K562 (cell line): Measurements from ENCODE around the gene TRIP10. TPM values are rescaled to one million over a fixed set of nuclear protein-coding genes. Genes with fewer than 3 reads are reported as not detected.

Experiments used
- ARID1B ChIP-seq: fragments of 450-650 bp; IDR thresholded peaks from 2 replicates; pipeline ENCODE4 v1.6.1; 2016; ENCODE audit warnings: antibody characterized with exemption, mild to moderate bottlenecking, inconsistent platforms
- ATF2 ChIP-seq: sonication (generic); formaldehyde crosslinking; IDR thresholded peaks from 2 replicates; pipeline ENCODE4 v1.8.1; 2022; ENCODE audit warnings: missing genetic modification reagents
- DEAF1 ChIP-seq: fragments of 450-650 bp; formaldehyde crosslinking; IDR thresholded peaks from 2 replicates; pipeline ENCODE4 v1.4.0; 2020; ENCODE audit warnings: mild to moderate bottlenecking, moderate library complexity
- ELF4 ChIP-seq: fragments of 450-650 bp; formaldehyde crosslinking; IDR thresholded peaks from 2 replicates; pipeline ENCODE4 v1.4.0; 2022; ENCODE audit warnings: missing genetic modification characterization
- ERF ChIP-seq: fragments of 450-650 bp; formaldehyde crosslinking; IDR thresholded peaks from 2 replicates; pipeline ENCODE4 v1.4.0; 2020; ENCODE audit warnings: mild to moderate bottlenecking, mixed read lengths
- FIP1L1 ChIP-seq: fragments of 200-400 bp; formaldehyde crosslinking; IDR thresholded peaks from 2 replicates; pipeline ENCODE4 v1.6.1; 2018; ENCODE audit warnings: mild to moderate bottlenecking, low read depth, low read length; ENCODE audit not compliant: poor library complexity, severe bottlenecking
- FOXM1 ChIP-seq, 2 experiments: fragments of 450-650 bp in 1 of 2; sonication (generic) in 1 of 2; formaldehyde crosslinking in 1 of 2; IDR thresholded peaks; 2 replicates each; pipeline versions ENCODE4 v1.6.1 to v1.9.0; 2017 to 2022; ENCODE audit warnings: low read depth in 2 of 2, mild to moderate bottlenecking in 2 of 2, missing genetic modification reagents in 1 of 2, moderate library complexity in 1 of 2
- FOXP4 ChIP-seq: sonication (generic); formaldehyde crosslinking; IDR thresholded peaks from 2 replicates; pipeline ENCODE4 v1.8.0; 2022; ENCODE audit warnings: mild to moderate bottlenecking, missing genetic modification reagents, borderline replicate concordance
- GTF2F1 ChIP-seq: IDR thresholded peaks from 2 replicates; pipeline ENCODE4 v1.6.1; 2011; ENCODE audit warnings: low read depth, low read length, improper control_type of control experiment
- KLF13 ChIP-seq: fragments of 450-650 bp; IDR thresholded peaks from 2 replicates; pipeline ENCODE4 v1.6.1; 2016; ENCODE audit warnings: missing genetic modification characterization, low read depth, mild to moderate bottlenecking, missing compliant biosample characterization, moderate library complexity, borderline replicate concordance
- MIER1 ChIP-seq: fragments of 450-650 bp; IDR thresholded peaks from 2 replicates; pipeline ENCODE4 v1.6.1; 2016; ENCODE audit warnings: antibody characterized with exemption, mild to moderate bottlenecking, low read depth
- NCOA6 ChIP-seq: fragments of 450-650 bp; IDR thresholded peaks from 2 replicates; pipeline ENCODE4 v1.6.1; 2017; ENCODE audit warnings: mild to moderate bottlenecking
- NUFIP1 ChIP-seq: fragments of 450-650 bp; IDR thresholded peaks from 2 replicates; pipeline ENCODE4 v1.6.1; 2018; ENCODE audit not compliant: partially characterized antibody
- POLR2A ChIP-seq: fragments of 450-650 bp; conservative IDR thresholded peaks from 2 replicates; pipeline ENCODE4 v1.6.1; 2016
- RFX5 ChIP-seq: IDR thresholded peaks from 2 replicates; pipeline ENCODE4 v1.6.1; 2011; ENCODE audit warnings: low read depth, mild to moderate bottlenecking, improper control_type of control experiment, low read length
- SIN3A ChIP-seq, 2 experiments: fragments of 150-350 bp in 1 of 2; IDR thresholded peaks; 2 replicates each; pipeline ENCODE4 v1.6.1; 2011 to 2016; ENCODE audit warnings: borderline replicate concordance in 2 of 2, low read depth in 2 of 2, low read length in 2 of 2, mild to moderate bottlenecking in 2 of 2, moderate library complexity in 2 of 2; ENCODE audit not compliant: control insufficient read depth in 1 of 2
- SREBF1 ChIP-seq: fragments of 150-350 bp; IDR thresholded peaks from 2 replicates; pipeline ENCODE4 v1.6.1; 2014; ENCODE audit warnings: antibody characterized with exemption, low read depth, low read length, borderline replicate concordance
- TCF3 ChIP-seq: sonication (generic); formaldehyde crosslinking; IDR thresholded peaks from 2 replicates; pipeline ENCODE4 v1.4.0; 2020; ENCODE audit warnings: mild to moderate bottlenecking, missing genetic modification reagents
- ZNF12 ChIP-seq: sonication (generic); formaldehyde crosslinking; IDR thresholded peaks from 2 replicates; pipeline ENCODE4 v1.4.0; 2020; ENCODE audit warnings: mild to moderate bottlenecking, missing genetic modification reagents
- ZNF133 ChIP-seq: fragments of 250-450 bp; sonication (Bioruptor Pico); IDR thresholded peaks from 2 replicates; pipeline ENCODE4 v1.4.0; 2020; ENCODE audit warnings: mild to moderate bottlenecking
- ZNF280B ChIP-seq: fragments of 250-450 bp; sonication (Bioruptor Pico); IDR thresholded peaks from 2 replicates; pipeline ENCODE4 v1.5.1; 2021; ENCODE audit warnings: mild to moderate bottlenecking
- ZNF507 ChIP-seq: conservative IDR thresholded peaks from 2 replicates; pipeline ENCODE4 v1.6.1; 2017; ENCODE audit warnings: missing genetic modification characterization, missing compliant biosample characterization
- polyA plus RNA-seq, 8 experiments: library from polyadenylated mRNA; depleted of rRNA in 4 of 8; stranded (reverse) in 5 of 8; unstranded in 3 of 8; fragments of >200 nt; fragmentation: Nextera tagmentation in 2 of 8; fragmentation: Illumina TruSeq in 1 of 8; extraction: Ambion mirVana in 2 of 8; extraction: Trizol in 1 of 8; gene quantifications; 2 replicates each; pipeline versions ENCODE4 v1.2.1 to v1.2.3, GENCODE V29; 2011 to 2014; ENCODE audit warnings: inconsistent platforms in 1 of 8, missing spikeins in 1 of 8
- total RNA-seq, 7 experiments: library from RNA; depleted of rRNA in 6 of 7; stranded (reverse); fragments of >200 nt in 6 of 7; fragmentation: Illumina TruSeq in 2 of 7; extraction: Trizol in 2 of 7; gene quantifications; 2 replicates each; pipeline versions ENCODE4 v1.2.1 to v1.2.3, GENCODE V29; 2011 to 2021; ENCODE audit warnings: low replicate concordance in 1 of 7

TRIP10 gene
- total and polyA plus RNA-seq, 9 of the 15 experiments (the other 6 are each of a cell fraction or from before 2014, with no cell fraction given), result 1.2 to 66.8 (median 36.1) TPM

- TF ChIP-seq FOXM1 (IDR thresholded peaks at IDR 0.05; ENCODE audit: low read depth) (no peak; the same call in 1 of the 2 replicates), FOXM1 (CRISPR knock-in tag; IDR thresholded peaks at IDR 0.05; ENCODE audit: low read depth) (no peak), NCOA6 (no peak), RFX5 (no peak), ERF (CRISPR knock-in tag) (no peak), MIER1 (no peak), FOXP4 (CRISPR knock-in tag) (no peak), ZNF12 (CRISPR knock-in tag) (peak; percentile 77; the same call in 1 of the 2 replicates), NUFIP1 (no peak), ELF4 (CRISPR knock-in tag) (no peak), ARID1B (peak; percentile 58), TCF3 (CRISPR knock-in tag) (peak; percentile 50), ZNF133 (CRISPR knock-in tag) (no peak), KLF13 (peak; percentile 60), FIP1L1 (no peak), SREBF1 (no peak), SIN3A (IDR thresholded peaks at IDR 0.05; ENCODE audit: borderline replicate concordance in 2 of 2, control insufficient read depth in 1 of 2, low read depth in 2 of 2, low read length in 2 of 2) (peak in 1 of 2 experiments; percentile 60; a peak in 2 of 4 replicates), ATF2 (CRISPR knock-in tag) (no peak), DEAF1 (CRISPR knock-in tag) (no peak), ZNF280B (CRISPR knock-in tag) (no peak), POLR2A (peak; percentile 28; the same call in 1 of the 2 replicates), ZNF507 (tag) (no peak), GTF2F1 (no peak)
Observed at GRCh38 chr19:6739883-6740588, 556 bp downstream of the TRIP10 start (continued).
